Endodermal cell (in vitro differentiated cells): Measurements from ENCODE around the gene DENND4C. TPM values are rescaled to one million over a fixed set of nuclear protein-coding genes. Genes with fewer than 3 reads are reported as not detected.

Experiments used
- DNase-seq: peaks from one replicate; pipeline ENCODE4 v3.0.0-alpha.2; 2017
- H3K27ac ChIP-seq: 2 replicates; pipeline ENCODE4 v1.5.1; 2013; ENCODE audit warnings: mild to moderate bottlenecking, low read depth, low read length, moderate library complexity
- H3K27me3 ChIP-seq: 2 replicates; pipeline ENCODE4 v1.6.1; 2013; ENCODE audit warnings: mild to moderate bottlenecking, low read length, moderate library complexity; ENCODE audit not compliant: insufficient read depth, control insufficient read depth, poor library complexity, severe bottlenecking
- H3K36me3 ChIP-seq: 2 replicates; pipeline ENCODE4 v1.7.0; 2013; ENCODE audit warnings: mild to moderate bottlenecking, low read length, moderate library complexity; ENCODE audit not compliant: control insufficient read depth, insufficient read depth
- H3K4me1 ChIP-seq: one replicate; pipeline ENCODE4 v1.7.0; 2013; ENCODE audit warnings: low read length; ENCODE audit not compliant: control insufficient read depth, insufficient read depth
- H3K4me3 ChIP-seq: 2 replicates; pipeline ENCODE4 v1.5.1; 2013; ENCODE audit warnings: mild to moderate bottlenecking, low read length, moderate library complexity
- H3K9ac ChIP-seq: 2 replicates; pipeline ENCODE4 v1.6.1; 2013; ENCODE audit warnings: mild to moderate bottlenecking, low read length, moderate library complexity; ENCODE audit not compliant: poor library complexity, severe bottlenecking; ENCODE audit errors: extremely low read depth
- H3K9me3 ChIP-seq: 2 replicates; pipeline ENCODE4 v1.6.1; 2013; ENCODE audit warnings: mild to moderate bottlenecking, low read length, moderate library complexity; ENCODE audit not compliant: control insufficient read depth
- H3K27ac Mint-ChIP-seq: 2 replicates; pipeline ENCODE4 v1.8.0; 2020; ENCODE audit warnings: mixed read lengths
- H3K27me3 Mint-ChIP-seq: 2 replicates; pipeline ENCODE4 v1.8.0; 2021; ENCODE audit warnings: mild to moderate bottlenecking, mixed read lengths; ENCODE audit not compliant: insufficient read depth
- H3K36me3 Mint-ChIP-seq: 2 replicates; pipeline ENCODE4 v1.8.0; 2020; ENCODE audit warnings: low read depth, mixed read lengths
- H3K4me1 Mint-ChIP-seq: 2 replicates; pipeline ENCODE4 v1.8.0; 2020; ENCODE audit warnings: mixed read lengths
- H3K4me3 Mint-ChIP-seq: 2 replicates; pipeline ENCODE4 v1.8.0; 2020; ENCODE audit warnings: mild to moderate bottlenecking, moderate library complexity, mixed read lengths
- H3K9me3 Mint-ChIP-seq: 2 replicates; pipeline ENCODE4 v1.8.0; 2020; ENCODE audit warnings: mild to moderate bottlenecking, mixed read lengths
- WGBS, 2 experiments: methylation state at CpG; one replicate each; pipeline versions ENCODE4 v1.1.5 to v1.1.7; 2013; ENCODE audit warnings: missing lambda C conversion rate in 2 of 2, mixed read lengths in 1 of 2; ENCODE audit not compliant: insufficient coverage in 1 of 2, insufficient read length in 1 of 2; 5-methylcytosine and 5-hydroxymethylcytosine counted together
- total RNA-seq, 2 donors: library from RNA; stranded (reverse); fragmentation: NEBNext Ultra II Directional in 1 of 2; extraction: Animal tissue kit (Norgen Biotek cat#: 25700) in 1 of 2; gene quantifications; 2 replicates in 1 of 2; 3 replicates in 1 of 2; pipeline ENCODE4 v1.2.1, GENCODE V29; 2021
- TF ChIP-seq, protein P1 (sequence below): fragments of 200-600 bp; sonication (generic); conservative IDR thresholded peaks from 2 replicates; pipeline ENCODE4 v1.5.0; 2021; ENCODE audit warnings: antibody characterized with exemption, mild to moderate bottlenecking

The DENND4C gene
- total RNA-seq, 2 donors from 2014 or later = 25.4 to 27.2 TPM

DNA sequence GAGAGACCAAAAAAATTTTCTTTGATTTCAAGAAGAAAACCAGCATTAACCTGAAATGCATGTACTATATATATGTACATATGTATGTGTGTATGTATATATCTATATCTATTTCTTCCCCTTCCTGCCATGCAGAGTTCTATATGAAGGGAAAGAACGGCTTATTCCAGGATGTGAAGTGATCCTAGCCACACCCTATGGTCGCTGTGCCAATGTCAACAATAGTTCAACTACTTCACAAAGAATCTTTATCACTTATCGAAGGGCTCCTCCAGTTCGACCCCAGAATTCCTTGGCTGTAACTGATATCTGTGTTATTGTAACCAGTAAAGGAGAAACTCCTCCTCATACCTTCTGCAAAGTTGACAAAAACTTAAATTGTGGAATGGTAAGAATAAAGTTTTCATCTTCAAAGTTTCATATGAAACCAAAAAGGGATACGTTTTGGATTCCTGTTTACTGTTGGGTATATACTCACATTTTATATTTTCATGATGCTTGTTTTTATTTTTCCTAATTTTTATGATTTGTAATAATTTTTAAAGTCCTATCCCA, 56.2 kb downstream of the DENND4C start:
- peaks cover 15% of the 10 kb centered on the region for H3K36me3 ChIP-seq
- no peaks in the 10 kb centered on the region for H3K9me3 ChIP-seq
- H3K4me3 Mint-ChIP-seq = no peak overlapping the region
- H3K9me3 Mint-ChIP-seq = no peaks in the 10 kb centered on the region
- TF ChIP-seq, protein P1, sequence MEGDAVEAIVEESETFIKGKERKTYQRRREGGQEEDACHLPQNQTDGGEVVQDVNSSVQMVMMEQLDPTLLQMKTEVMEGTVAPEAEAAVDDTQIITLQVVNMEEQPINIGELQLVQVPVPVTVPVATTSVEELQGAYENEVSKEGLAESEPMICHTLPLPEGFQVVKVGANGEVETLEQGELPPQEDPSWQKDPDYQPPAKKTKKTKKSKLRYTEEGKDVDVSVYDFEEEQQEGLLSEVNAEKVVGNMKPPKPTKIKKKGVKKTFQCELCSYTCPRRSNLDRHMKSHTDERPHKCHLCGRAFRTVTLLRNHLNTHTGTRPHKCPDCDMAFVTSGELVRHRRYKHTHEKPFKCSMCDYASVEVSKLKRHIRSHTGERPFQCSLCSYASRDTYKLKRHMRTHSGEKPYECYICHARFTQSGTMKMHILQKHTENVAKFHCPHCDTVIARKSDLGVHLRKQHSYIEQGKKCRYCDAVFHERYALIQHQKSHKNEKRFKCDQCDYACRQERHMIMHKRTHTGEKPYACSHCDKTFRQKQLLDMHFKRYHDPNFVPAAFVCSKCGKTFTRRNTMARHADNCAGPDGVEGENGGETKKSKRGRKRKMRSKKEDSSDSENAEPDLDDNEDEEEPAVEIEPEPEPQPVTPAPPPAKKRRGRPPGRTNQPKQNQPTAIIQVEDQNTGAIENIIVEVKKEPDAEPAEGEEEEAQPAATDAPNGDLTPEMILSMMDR = no peak
- 91% methylated on average over 4 of the region's 5 CpGs; no CpG with 5 or more reads in 1 of the 2 experiments for WGBS, 2 experiments
- no peak overlapping the region for H3K9ac ChIP-seq
- H3K27me3 Mint-ChIP-seq = no peaks in the 10 kb centered on the region
- H3K4me1 Mint-ChIP-seq = no peaks in the 10 kb centered on the region
- H3K27ac Mint-ChIP-seq = no peak overlapping the region
- no peaks in the 10 kb centered on the region for H3K27me3 ChIP-seq
- no peak overlapping the region for H3K27ac ChIP-seq
- no peak for DNase-seq
- H3K4me1 ChIP-seq = no peaks in the 10 kb centered on the region
- peaks cover 18% of the 10 kb centered on the region for H3K36me3 Mint-ChIP-seq
- H3K4me3 ChIP-seq = no peak overlapping the region

DNA sequence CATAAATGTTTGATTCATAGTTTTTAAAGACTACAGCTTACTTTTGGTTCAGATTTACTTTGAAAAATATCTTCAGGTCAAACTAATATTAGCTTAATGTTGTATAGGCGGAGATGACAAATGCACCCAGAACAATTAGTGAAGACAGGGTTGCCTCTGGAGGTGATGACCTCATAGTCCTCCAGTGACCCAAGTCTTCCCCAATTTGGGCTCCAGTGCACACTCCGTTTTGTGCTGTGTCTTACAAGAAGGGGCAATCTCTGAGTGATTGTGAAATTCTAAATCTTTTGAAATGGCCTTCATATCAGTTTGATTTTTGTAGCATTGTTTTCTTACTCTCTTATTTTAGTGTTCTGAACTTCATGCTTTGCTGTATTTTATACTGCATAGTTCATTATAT, 57.6 kb downstream of the DENND4C start:
- TF ChIP-seq, protein P1 = no peak
- no peak overlapping the region for H3K4me3 ChIP-seq
- peaks cover 15% of the 10 kb centered on the region for H3K36me3 ChIP-seq
- H3K27ac Mint-ChIP-seq = no peak overlapping the region
- no peaks in the 10 kb centered on the region for H3K4me1 Mint-ChIP-seq
- no peak for DNase-seq
- H3K9me3 Mint-ChIP-seq = no peaks in the 10 kb centered on the region
- WGBS, 2 experiments = 78 to 87% methylated on average over 1 to 2 of the region's 2 CpGs
- H3K4me1 ChIP-seq = no peaks in the 10 kb centered on the region
- H3K9ac ChIP-seq = no peak overlapping the region
- no peak overlapping the region for H3K27ac ChIP-seq
- H3K27me3 ChIP-seq = no peaks in the 10 kb centered on the region
- H3K36me3 Mint-ChIP-seq = peaks cover 19% of the 10 kb centered on the region
- no peaks in the 10 kb centered on the region for H3K27me3 Mint-ChIP-seq
- no peak overlapping the region for H3K4me3 Mint-ChIP-seq
- H3K9me3 ChIP-seq = no peaks in the 10 kb centered on the region

DNA sequence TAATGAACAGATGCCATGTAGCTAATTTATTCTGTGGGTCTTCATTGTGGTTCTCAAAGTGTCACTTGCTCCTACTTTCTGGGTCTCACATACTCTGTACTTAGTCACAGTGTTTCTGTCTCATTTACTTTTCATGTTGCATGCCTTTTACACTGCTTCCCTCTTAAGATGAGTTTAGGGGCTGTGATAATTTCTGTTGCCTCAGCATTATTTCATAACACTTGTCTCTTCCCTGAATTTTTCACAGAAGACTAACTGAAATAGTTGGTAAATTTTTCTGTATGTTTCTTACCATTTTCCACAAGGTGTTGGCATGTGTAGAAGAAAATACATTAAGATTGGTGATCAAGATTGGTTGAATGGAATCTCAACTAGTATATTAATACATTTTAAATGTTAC, 59.6 kb downstream of the DENND4C start:
- Mint-ChIP-seq H3K36me3 (peaks cover 22% of the 10 kb centered on the region), H3K4me3 (no peak overlapping the region), H3K4me1 (no peaks in the 10 kb centered on the region), H3K27ac (no peak overlapping the region), H3K9me3 (no peaks in the 10 kb centered on the region), H3K27me3 (no peaks in the 10 kb centered on the region)
- H3K27me3 ChIP-seq = no peaks in the 10 kb centered on the region
- H3K9ac ChIP-seq = no peak overlapping the region
- no peak overlapping the region for H3K27ac ChIP-seq
- no peak for DNase-seq
- no peaks in the 10 kb centered on the region for H3K4me1 ChIP-seq
- TF ChIP-seq, protein P1 = no peak
- no peak overlapping the region for H3K4me3 ChIP-seq
- H3K36me3 ChIP-seq = peaks cover 15% of the 10 kb centered on the region
- no peaks in the 10 kb centered on the region for H3K9me3 ChIP-seq
